Measurements from ENCODE around the gene TENT5C.

DNA sequence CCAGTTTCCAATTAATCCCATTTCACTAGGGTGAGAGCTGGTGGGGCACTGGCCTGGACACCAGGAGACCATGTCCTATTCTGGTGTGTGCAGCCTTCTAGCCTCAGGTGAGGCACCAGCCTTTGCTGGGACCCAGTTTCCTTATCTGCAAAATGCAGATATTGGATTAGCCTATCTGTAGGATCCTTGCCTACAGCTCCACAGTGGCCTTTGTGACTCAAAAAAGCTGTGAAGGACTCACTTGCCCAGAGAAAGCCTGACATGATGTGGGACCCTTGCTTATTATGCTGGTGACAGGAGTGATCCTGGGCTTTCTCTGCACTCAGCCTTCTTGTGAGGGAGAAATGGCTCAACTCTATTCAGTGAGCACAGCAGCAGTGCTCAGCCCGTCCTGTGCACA lies 32.3 kb downstream of the TENT5C start:
- TF ChIP-seq, protein P1, sequence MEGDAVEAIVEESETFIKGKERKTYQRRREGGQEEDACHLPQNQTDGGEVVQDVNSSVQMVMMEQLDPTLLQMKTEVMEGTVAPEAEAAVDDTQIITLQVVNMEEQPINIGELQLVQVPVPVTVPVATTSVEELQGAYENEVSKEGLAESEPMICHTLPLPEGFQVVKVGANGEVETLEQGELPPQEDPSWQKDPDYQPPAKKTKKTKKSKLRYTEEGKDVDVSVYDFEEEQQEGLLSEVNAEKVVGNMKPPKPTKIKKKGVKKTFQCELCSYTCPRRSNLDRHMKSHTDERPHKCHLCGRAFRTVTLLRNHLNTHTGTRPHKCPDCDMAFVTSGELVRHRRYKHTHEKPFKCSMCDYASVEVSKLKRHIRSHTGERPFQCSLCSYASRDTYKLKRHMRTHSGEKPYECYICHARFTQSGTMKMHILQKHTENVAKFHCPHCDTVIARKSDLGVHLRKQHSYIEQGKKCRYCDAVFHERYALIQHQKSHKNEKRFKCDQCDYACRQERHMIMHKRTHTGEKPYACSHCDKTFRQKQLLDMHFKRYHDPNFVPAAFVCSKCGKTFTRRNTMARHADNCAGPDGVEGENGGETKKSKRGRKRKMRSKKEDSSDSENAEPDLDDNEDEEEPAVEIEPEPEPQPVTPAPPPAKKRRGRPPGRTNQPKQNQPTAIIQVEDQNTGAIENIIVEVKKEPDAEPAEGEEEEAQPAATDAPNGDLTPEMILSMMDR (IDR thresholded peaks at IDR 0.05; ENCODE audit: low read depth, low read length, poor library complexity, severe bottlenecking): no peak
- TF ChIP-seq EZH2phosphoT487 (IDR thresholded peaks at IDR 0.05; ENCODE audit: borderline replicate concordance, low read length): no peak

All from DOHH2 (cell line).